Nephron (organoid): ENCODE data around the gene SMURF1.

ENCODE experiments used
- H3K27ac Mint-ChIP-seq, 3 experiments: 2 replicates each; pipeline ENCODE4 v1.8.0; 2020; ENCODE audit warnings: mixed read lengths in 3 of 3, mild to moderate bottlenecking in 2 of 3, moderate library complexity in 1 of 3
- H3K27me3 Mint-ChIP-seq: 2 replicates; pipeline ENCODE4 v1.8.0; 2021; ENCODE audit warnings: low read depth, mild to moderate bottlenecking, moderate library complexity, mixed read lengths
- H3K36me3 Mint-ChIP-seq: 2 replicates; pipeline ENCODE4 v1.8.0; 2020; ENCODE audit warnings: low read depth, mixed read lengths
- H3K4me1 Mint-ChIP-seq: 2 replicates; pipeline ENCODE4 v1.8.0; 2020; ENCODE audit warnings: mixed read lengths
- H3K4me3 Mint-ChIP-seq, 3 experiments: 2 replicates each; pipeline ENCODE4 v1.8.0; 2020; ENCODE audit warnings: mild to moderate bottlenecking in 3 of 3, mixed read lengths in 3 of 3, moderate library complexity in 2 of 3
- H3K9me3 Mint-ChIP-seq: 2 replicates; pipeline ENCODE4 v1.8.0; 2020; ENCODE audit warnings: mixed read lengths
- TF ChIP-seq, protein P1 (sequence below), 3 experiments: fragments of 200-600 bp; sonication (generic); IDR thresholded peaks; one replicate each; pipeline ENCODE4 v1.5.0; 2021; ENCODE audit warnings: antibody characterized with exemption in 3 of 3; ENCODE audit not compliant: unreplicated experiment in 3 of 3

The SMURF1 gene

DNA sequence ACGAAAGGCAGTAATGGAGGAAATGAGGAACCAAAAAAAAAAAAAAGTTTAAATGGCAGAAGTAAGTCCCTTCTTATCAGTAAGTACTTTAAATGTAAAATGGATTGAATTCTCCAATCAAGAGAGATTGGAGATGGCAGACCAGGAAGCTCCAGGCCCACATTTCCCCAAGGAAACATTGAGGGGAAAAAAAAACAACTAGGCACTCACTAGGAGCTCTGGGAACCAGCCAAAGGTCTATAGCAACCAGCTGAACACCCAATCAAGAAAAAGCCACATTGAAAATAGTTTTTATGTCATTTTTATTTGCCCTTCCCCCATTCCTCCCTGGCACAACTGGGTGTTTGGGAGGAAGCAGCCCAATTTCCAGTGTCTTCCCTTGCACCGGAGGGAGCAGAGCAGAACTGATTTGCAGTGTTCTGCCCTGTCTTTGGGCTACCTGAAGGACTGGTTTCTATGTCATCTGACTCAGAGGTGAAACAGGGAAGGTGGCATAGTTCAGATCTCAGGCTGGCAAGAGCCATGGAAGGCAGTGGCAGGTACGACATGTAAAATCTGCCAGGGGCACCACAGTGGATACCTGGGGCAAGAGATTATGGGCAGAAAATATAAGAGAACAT is 121.9 kb downstream of the SMURF1 start:
- no peaks in the 10 kb centered on the region for H3K27me3 Mint-ChIP-seq
- H3K4me3 Mint-ChIP-seq = no peak overlapping the region
- no peaks in the 10 kb centered on the region for H3K9me3 Mint-ChIP-seq
- peaks cover 13% of the 10 kb centered on the region for H3K4me1 Mint-ChIP-seq
- peak overlapping the region in 1 of 3 experiments; percentile 43 for H3K27ac Mint-ChIP-seq
- H3K36me3 Mint-ChIP-seq = peaks cover 69% of the 10 kb centered on the region
- TF ChIP-seq, protein P1, sequence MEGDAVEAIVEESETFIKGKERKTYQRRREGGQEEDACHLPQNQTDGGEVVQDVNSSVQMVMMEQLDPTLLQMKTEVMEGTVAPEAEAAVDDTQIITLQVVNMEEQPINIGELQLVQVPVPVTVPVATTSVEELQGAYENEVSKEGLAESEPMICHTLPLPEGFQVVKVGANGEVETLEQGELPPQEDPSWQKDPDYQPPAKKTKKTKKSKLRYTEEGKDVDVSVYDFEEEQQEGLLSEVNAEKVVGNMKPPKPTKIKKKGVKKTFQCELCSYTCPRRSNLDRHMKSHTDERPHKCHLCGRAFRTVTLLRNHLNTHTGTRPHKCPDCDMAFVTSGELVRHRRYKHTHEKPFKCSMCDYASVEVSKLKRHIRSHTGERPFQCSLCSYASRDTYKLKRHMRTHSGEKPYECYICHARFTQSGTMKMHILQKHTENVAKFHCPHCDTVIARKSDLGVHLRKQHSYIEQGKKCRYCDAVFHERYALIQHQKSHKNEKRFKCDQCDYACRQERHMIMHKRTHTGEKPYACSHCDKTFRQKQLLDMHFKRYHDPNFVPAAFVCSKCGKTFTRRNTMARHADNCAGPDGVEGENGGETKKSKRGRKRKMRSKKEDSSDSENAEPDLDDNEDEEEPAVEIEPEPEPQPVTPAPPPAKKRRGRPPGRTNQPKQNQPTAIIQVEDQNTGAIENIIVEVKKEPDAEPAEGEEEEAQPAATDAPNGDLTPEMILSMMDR (IDR thresholded peaks at IDR 0.05; ENCODE audit: unreplicated experiment in 3 of 3) = no peak

DNA sequence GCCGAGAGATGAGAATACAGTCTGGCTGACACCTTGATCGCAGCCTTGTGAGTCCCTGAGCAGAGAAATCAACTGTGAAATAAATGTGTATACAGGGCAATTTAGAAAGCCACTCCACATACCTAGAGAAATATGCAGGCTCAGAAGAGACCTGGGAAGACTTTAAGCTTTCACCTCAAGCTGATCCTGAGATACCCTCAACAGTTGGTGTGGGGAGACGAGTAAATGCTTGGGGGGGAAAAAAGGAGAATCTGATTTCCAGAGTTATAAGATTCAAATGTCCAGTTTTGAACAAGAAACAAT is 123.5 kb downstream of the SMURF1 start:
- no peaks in the 10 kb centered on the region for H3K9me3 Mint-ChIP-seq
- no peak overlapping the region for H3K27ac Mint-ChIP-seq
- no peak overlapping the region for H3K4me3 Mint-ChIP-seq
- H3K27me3 Mint-ChIP-seq = no peaks in the 10 kb centered on the region
- peaks cover 11% of the 10 kb centered on the region for H3K4me1 Mint-ChIP-seq
- TF ChIP-seq, protein P1 (IDR thresholded peaks at IDR 0.05; ENCODE audit: unreplicated experiment in 3 of 3) = no peak
- peaks cover 77% of the 10 kb centered on the region for H3K36me3 Mint-ChIP-seq

DNA sequence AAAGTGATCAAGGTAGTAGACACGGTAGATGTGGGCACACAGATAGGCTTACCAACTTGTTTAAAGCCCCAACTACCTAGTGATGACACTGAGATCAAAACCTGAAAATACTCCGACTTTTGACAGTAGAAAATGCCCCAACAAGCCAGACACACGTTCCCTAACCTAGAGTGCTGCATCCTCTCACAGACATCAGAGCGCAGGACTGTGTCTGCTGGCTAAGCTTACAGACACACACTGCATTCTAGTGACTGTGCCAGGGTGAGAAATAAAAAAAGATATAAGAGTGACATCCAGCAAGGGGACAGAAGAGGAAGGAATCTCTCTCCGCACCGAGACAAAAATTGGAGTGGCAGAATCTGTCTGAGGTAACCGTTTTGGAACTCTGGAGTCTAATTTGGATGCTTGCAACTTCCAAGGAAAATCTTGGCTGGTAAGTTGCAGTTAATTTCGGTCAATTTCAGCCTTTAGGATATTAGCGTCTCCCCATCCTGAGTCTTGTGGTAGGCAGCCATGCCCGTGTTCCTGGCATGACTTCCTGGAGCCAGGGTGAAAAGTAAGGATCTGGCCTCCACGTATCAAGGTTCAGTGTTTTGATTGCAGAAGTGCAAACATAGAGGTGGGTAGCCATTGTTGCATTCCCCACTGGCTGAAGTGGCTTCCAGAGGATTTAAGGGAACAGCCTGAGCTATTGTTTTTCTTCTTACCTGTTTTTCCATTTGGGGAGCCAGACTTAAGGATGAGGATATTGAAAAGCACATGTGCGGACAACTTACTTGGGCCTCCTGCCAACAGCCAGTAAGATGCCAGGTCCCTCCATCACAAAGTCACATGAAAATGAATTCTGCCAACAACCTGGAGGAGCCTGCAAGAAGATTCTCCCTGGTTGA is 124.1 kb downstream of the SMURF1 start:
- Mint-ChIP-seq H3K9me3 (no peaks in the 10 kb centered on the region), H3K27me3 (no peaks in the 10 kb centered on the region), H3K4me3 (no peak overlapping the region), H3K36me3 (peaks cover 82% of the 10 kb centered on the region), H3K27ac (no peak overlapping the region), H3K4me1 (peaks cover 11% of the 10 kb centered on the region)
- TF ChIP-seq, protein P1 (IDR thresholded peaks at IDR 0.05; ENCODE audit: unreplicated experiment in 3 of 3) = no peak

DNA sequence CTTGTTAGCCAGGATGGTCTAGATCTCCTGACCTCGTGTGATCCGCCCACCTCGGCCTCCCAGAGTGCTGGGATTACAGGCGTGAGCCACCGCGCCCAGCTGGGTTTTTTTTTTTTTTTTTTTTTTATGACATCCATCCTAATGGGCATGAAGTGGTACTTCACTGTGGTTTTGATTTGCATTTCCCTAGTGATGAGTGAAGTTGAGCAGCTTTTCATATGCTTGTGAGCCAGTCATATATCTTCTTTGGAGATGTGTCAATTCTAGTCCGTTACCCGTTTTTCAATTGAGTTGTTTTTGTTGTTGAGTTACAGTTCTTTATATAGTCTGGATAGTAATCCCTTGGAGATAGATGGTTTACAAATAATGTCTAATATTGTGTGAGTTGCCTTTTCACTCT is 127.7 kb downstream of the SMURF1 start:
- H3K4me1 Mint-ChIP-seq = no peaks in the 10 kb centered on the region
- no peaks in the 10 kb centered on the region for H3K9me3 Mint-ChIP-seq
- H3K4me3 Mint-ChIP-seq = no peak overlapping the region
- H3K27me3 Mint-ChIP-seq = no peaks in the 10 kb centered on the region
- TF ChIP-seq, protein P1 (IDR thresholded peaks at IDR 0.05; ENCODE audit: unreplicated experiment in 3 of 3) = no peak
- peaks cover 92% of the 10 kb centered on the region for H3K36me3 Mint-ChIP-seq
- H3K27ac Mint-ChIP-seq = no peak overlapping the region

DNA sequence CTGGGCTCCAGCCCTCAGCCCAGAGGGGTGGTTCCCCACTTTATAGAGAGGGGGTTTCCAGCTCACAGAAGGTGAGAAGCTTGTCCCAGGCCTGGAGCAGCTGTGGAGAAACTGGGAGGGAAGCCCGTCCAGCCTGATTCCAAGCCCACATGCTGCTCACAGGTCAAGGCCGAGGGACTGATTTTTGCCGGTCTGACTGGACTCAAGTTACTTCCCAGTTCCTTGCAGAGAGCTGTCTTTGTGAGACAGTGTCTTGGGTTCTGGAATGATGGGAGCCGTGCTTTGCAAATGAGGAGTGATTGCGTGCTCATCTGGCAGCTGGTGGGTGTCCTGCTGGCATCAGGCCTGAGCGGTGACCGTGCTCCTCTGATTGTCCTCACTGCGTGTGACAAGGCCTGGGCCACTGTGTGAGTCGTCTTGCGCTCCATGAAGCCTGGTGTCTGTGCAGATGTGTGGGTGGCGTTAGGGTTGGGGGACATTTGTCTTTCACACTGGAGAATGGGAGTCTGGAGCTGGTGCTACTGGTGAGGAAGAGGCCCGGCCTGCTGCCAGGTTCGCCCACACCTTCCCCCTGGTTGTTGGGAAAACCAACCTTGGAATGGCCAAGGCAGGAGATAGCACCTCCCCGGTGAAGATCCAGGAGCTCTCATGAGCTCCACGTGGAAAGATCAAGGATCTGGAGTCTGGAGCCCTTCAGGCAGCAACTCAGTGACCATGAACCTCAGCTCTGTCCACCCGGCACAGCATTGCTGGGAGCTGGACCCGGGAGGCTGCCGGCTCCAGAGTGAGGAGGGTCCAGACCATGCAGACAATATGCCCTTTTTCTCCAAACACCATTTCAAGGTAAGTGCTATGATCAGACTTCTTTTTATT is 129.6 kb downstream of the SMURF1 start:
- H3K27me3 Mint-ChIP-seq = no peaks in the 10 kb centered on the region
- H3K4me3 Mint-ChIP-seq = no peak overlapping the region
- H3K4me1 Mint-ChIP-seq = no peaks in the 10 kb centered on the region
- H3K36me3 Mint-ChIP-seq = peaks cover 85% of the 10 kb centered on the region
- TF ChIP-seq, protein P1 (IDR thresholded peaks at IDR 0.05; ENCODE audit: unreplicated experiment in 3 of 3) = no peak
- no peak overlapping the region for H3K27ac Mint-ChIP-seq
- H3K9me3 Mint-ChIP-seq = no peaks in the 10 kb centered on the region
